ENCODE results near the gene BUD31. TPM values are rescaled to one million over a fixed set of nuclear protein-coding genes. Genes with fewer than 3 reads are reported as not detected.
A peak's percentile ranks its signal among the peaks of the same experiment; 100 is the strongest.

The BUD31 gene
- total RNA-seq, 1 donor, result 99.0 TPM

- no peaks in the 10 kb centered on the region for H3K27me3 ChIP-seq (ENCODE audit: insufficient read depth, low read length)
- no peaks in the 10 kb centered on the region for H3K4me1 ChIP-seq (ENCODE audit: insufficient read depth, low read length)
- H3K4me3 ChIP-seq (ENCODE audit: low read length), result no peak overlapping the region
- H3K9me3 ChIP-seq (ENCODE audit: low read depth, low read length), result no peaks in the 10 kb centered on the region
These were observed 48.4 kb downstream of the BUD31 start for GRCh38 chr7:99457050-99457649.

- no peaks in the 10 kb centered on the region for H3K27me3 ChIP-seq (ENCODE audit: insufficient read depth, low read length)
- no peaks in the 10 kb centered on the region for H3K9me3 ChIP-seq (ENCODE audit: low read depth, low read length)
- H3K4me3 ChIP-seq (ENCODE audit: low read length), result no peak overlapping the region
- H3K4me1 ChIP-seq (ENCODE audit: insufficient read depth, low read length), result no peaks in the 10 kb centered on the region
These were observed 49.1 kb downstream of the BUD31 start for GRCh38 chr7:99457650-99458493.

- Histone ChIP-seq H3K4me3 (ENCODE audit: low read length) (no peak overlapping the region), H3K27me3 (ENCODE audit: insufficient read depth, low read length) (no peaks in the 10 kb centered on the region), H3K4me1 (ENCODE audit: insufficient read depth, low read length) (no peaks in the 10 kb centered on the region), H3K9me3 (ENCODE audit: low read depth, low read length) (no peaks in the 10 kb centered on the region)
These were observed 50.3 kb downstream of the BUD31 start for GRCh38 chr7:99459087-99459486.

GRCh38 chr7:99460651-99461050 lies 51.9 kb downstream of the BUD31 start:
- H3K9me3 ChIP-seq (ENCODE audit: low read depth, low read length), result no peaks in the 10 kb centered on the region
- H3K4me3 ChIP-seq (ENCODE audit: low read length), result no peak overlapping the region
- peaks cover 9% of the 10 kb centered on the region for H3K4me1 ChIP-seq (ENCODE audit: insufficient read depth, low read length)
- no peaks in the 10 kb centered on the region for H3K27me3 ChIP-seq (ENCODE audit: insufficient read depth, low read length)

- H3K27me3 ChIP-seq (ENCODE audit: insufficient read depth, low read length), result no peaks in the 10 kb centered on the region
- no peaks in the 10 kb centered on the region for H3K9me3 ChIP-seq (ENCODE audit: low read depth, low read length)
- H3K4me3 ChIP-seq (ENCODE audit: low read length), result no peak overlapping the region
These were observed 52.5 kb downstream of the BUD31 start for GRCh38 chr7:99461221-99461620.

DNA sequence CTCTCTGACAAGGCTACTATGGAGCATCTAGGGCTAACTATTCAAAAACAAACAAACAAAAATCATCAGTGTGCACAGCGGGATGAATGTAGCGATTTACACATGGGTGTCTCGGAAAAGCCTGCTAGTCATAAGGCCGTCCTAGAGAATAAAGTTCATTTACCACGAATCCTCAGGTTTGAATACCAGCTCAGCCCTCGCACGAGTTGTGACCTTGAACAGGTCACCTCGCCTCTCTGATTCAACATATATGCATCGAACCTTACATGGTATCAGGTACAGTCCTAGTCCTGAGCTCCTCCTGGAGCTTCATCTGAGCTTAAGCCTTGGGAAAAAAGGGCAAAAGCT lies 56.6 kb downstream of the BUD31 start:
- peak overlapping the region; percentile 57 for H3K4me3 ChIP-seq (ENCODE audit: low read length)
- no peaks in the 10 kb centered on the region for H3K9me3 ChIP-seq (ENCODE audit: low read depth, low read length)

More at GRCh38 chr7:99461221-99461620, 52.5 kb downstream of the BUD31 start:
- H3K4me1 ChIP-seq (ENCODE audit: insufficient read depth, low read length), result peaks cover 12% of the 10 kb centered on the region

GRCh38 chr7:99468336-99468918 lies 59.7 kb downstream of the BUD31 start:
- H3K4me3 ChIP-seq (ENCODE audit: low read length), result no peak overlapping the region
- H3K27me3 ChIP-seq (ENCODE audit: insufficient read depth, low read length), result no peaks in the 10 kb centered on the region
- H3K4me1 ChIP-seq (ENCODE audit: insufficient read depth, low read length), result peaks cover 24% of the 10 kb centered on the region
- no peaks in the 10 kb centered on the region for H3K9me3 ChIP-seq (ENCODE audit: low read depth, low read length)

More for the DNA sequence above, 56.6 kb downstream of the BUD31 start:
- no peaks in the 10 kb centered on the region for H3K27me3 ChIP-seq (ENCODE audit: insufficient read depth, low read length)
- H3K4me1 ChIP-seq (ENCODE audit: insufficient read depth, low read length), result peaks cover 16% of the 10 kb centered on the region

Other genes with a start within 250 kb of the BUD31 start
- not detected for gene KPNA7, start 200.9 kb upstream of the BUD31 start, total RNA-seq
- not detected for gene MYH16, start 136.1 kb upstream of the BUD31 start, total RNA-seq
- gene ARPC1A, start 83.1 kb upstream of the BUD31 start, total RNA-seq, result 28.8 TPM
- 282 TPM for gene ARPC1B, start 34.2 kb upstream of the BUD31 start, total RNA-seq
- 29.6 TPM for gene PDAP1, start 372 bp upstream of the BUD31 start, total RNA-seq
- gene PTCD1, start 29.8 kb downstream of the BUD31 start, total RNA-seq, result 3.1 TPM
- 17.4 TPM for gene CPSF4, start 30.0 kb downstream of the BUD31 start, total RNA-seq
- gene ATP5MF, start 57.2 kb downstream of the BUD31 start, total RNA-seq, result 130 TPM
- 6.1 TPM for gene ZNF789, start 63.9 kb downstream of the BUD31 start, total RNA-seq
- gene ZNF394, start 91.3 kb downstream of the BUD31 start, total RNA-seq, result 198 TPM
- 6.3 TPM for gene ZKSCAN5, start 95.7 kb downstream of the BUD31 start, total RNA-seq
- 1.0 TPM for gene FAM200A, start 143.1 kb downstream of the BUD31 start, total RNA-seq
- 122 TPM for gene ZNF655, start 149.7 kb downstream of the BUD31 start, total RNA-seq
- 1.4 TPM for gene TMEM225B, start 189.3 kb downstream of the BUD31 start, total RNA-seq
- 28.8 TPM for gene ZSCAN25, start 208.0 kb downstream of the BUD31 start, total RNA-seq